Ishikawa (cell line): ENCODE data around the gene AMH.

ENCODE experiments used
- FOXM1 ChIP-seq: IDR thresholded peaks from 2 replicates; pipeline ENCODE4 v1.6.1; 2012; ENCODE audit warnings: low read depth, borderline replicate concordance
- TAF1 ChIP-seq: IDR thresholded peaks from 2 replicates; pipeline ENCODE4 v1.6.1; 2012; ENCODE audit warnings: low read depth, mild to moderate bottlenecking
- ZBTB7A ChIP-seq: IDR thresholded peaks from 2 replicates; pipeline ENCODE4 v1.6.1; 2012; ENCODE audit warnings: low read depth
- TF ChIP-seq, protein P1 (sequence below): IDR thresholded peaks from 2 replicates; pipeline ENCODE4 v1.6.1; 2012; ENCODE audit warnings: low read depth, mild to moderate bottlenecking
- TF ChIP-seq, protein P2 (sequence below): IDR thresholded peaks from 2 replicates; pipeline ENCODE4 v1.6.1; 2012

DNA sequence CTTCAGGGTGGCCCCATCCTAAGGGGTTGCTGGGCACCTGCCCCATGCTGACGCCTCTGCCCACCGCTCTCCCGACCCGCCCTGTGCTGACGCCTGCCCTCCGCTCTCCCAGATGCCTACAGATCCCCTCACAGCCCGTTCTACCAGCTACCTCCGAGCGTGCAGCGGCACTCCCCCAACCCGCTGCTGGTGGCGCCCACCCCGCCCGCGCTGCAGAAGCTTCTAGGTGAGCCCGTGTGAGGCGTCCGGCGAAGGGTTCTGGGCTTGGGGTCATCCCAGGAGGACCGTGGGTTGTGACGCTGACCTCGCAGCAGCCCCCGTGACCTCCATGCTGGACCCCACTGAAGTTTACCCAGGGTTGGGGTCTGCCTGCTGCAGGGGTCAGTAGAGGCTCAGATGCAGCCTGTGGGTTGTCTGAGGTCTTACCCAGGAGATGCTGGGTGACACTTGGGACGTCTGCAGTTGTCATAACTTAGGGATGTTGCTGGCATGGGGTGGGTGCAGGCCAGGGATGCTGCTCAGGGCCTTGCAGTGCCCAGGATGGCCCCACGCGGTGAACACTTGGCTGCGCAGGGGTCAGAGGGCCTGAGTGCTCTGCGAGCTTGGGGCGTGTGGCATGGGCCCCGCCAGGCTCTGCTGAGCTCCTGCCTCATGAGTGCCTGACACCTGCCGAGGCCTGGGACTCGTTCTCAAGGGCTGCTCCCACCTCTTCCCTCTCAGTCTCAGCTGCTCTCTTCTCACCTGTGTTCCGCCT lies 38.0 kb upstream of the AMH start:
- TF ChIP-seq ZBTB7A (no peak), TAF1 (no peak), FOXM1 (no peak)
- TF ChIP-seq, protein P1, sequence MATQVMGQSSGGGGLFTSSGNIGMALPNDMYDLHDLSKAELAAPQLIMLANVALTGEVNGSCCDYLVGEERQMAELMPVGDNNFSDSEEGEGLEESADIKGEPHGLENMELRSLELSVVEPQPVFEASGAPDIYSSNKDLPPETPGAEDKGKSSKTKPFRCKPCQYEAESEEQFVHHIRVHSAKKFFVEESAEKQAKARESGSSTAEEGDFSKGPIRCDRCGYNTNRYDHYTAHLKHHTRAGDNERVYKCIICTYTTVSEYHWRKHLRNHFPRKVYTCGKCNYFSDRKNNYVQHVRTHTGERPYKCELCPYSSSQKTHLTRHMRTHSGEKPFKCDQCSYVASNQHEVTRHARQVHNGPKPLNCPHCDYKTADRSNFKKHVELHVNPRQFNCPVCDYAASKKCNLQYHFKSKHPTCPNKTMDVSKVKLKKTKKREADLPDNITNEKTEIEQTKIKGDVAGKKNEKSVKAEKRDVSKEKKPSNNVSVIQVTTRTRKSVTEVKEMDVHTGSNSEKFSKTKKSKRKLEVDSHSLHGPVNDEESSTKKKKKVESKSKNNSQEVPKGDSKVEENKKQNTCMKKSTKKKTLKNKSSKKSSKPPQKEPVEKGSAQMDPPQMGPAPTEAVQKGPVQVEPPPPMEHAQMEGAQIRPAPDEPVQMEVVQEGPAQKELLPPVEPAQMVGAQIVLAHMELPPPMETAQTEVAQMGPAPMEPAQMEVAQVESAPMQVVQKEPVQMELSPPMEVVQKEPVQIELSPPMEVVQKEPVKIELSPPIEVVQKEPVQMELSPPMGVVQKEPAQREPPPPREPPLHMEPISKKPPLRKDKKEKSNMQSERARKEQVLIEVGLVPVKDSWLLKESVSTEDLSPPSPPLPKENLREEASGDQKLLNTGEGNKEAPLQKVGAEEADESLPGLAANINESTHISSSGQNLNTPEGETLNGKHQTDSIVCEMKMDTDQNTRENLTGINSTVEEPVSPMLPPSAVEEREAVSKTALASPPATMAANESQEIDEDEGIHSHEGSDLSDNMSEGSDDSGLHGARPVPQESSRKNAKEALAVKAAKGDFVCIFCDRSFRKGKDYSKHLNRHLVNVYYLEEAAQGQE = no peak
- TF ChIP-seq, protein P2, sequence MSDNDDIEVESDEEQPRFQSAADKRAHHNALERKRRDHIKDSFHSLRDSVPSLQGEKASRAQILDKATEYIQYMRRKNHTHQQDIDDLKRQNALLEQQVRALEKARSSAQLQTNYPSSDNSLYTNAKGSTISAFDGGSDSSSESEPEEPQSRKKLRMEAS = no peak
